Measurements from ENCODE around the gene TFCP2L1. TPM values are rescaled to one million over a fixed set of nuclear protein-coding genes. Genes with fewer than 3 reads are reported as not detected.
A peak's percentile ranks its signal among the peaks of the same experiment; 100 is the strongest.

The TFCP2L1 gene
- total RNA-seq, 2 donors from 2014 or later, result 1.1 to 3.4 TPM

- H3K4me1 ChIP-seq (ENCODE audit: control insufficient read depth in 1 of 2, low read depth in 2 of 2), result peaks cover 17 to 28% of the 10 kb centered on the region in 2 donors
- DNase-seq (ENCODE audit: low spot score) (no peak), ATAC-seq (ENCODE audit: insufficient number of reproducible peaks, low FRiP score, low read depth) (no peak)
- H3K27ac ChIP-seq, result peak overlapping the region; percentile 83 to 94
- no peaks in the 10 kb centered on the region for H3K36me3 ChIP-seq
- H3K9me3 ChIP-seq, result no peaks in the 10 kb centered on the region
- no peak for TF ChIP-seq CTCF (IDR thresholded peaks at IDR 0.05)
- no peaks in the 10 kb centered on the region for H3K27me3 ChIP-seq (replicated peaks; ENCODE audit: insufficient read depth)
- no peak overlapping the region for H3K4me3 ChIP-seq
These were observed 85.6 kb downstream of the TFCP2L1 start for GRCh38 chr2:121199281-121200010.

- DNase-seq (ENCODE audit: low spot score) (peak; percentile 74), ATAC-seq (ENCODE audit: insufficient number of reproducible peaks, low FRiP score, low read depth) (peak; percentile 98)
- no peaks in the 10 kb centered on the region for H3K27me3 ChIP-seq (replicated peaks; ENCODE audit: insufficient read depth)
- H3K36me3 ChIP-seq, result no peaks in the 10 kb centered on the region
- no peak overlapping the region for H3K4me3 ChIP-seq
- H3K9me3 ChIP-seq, result no peaks in the 10 kb centered on the region
- H3K27ac ChIP-seq, result peak overlapping the region; percentile 83 to 94
- peaks cover 17 to 28% of the 10 kb centered on the region in 2 donors for H3K4me1 ChIP-seq (ENCODE audit: control insufficient read depth in 1 of 2, low read depth in 2 of 2)
- no peak for TF ChIP-seq CTCF (IDR thresholded peaks at IDR 0.05)
These were observed 87.5 kb downstream of the TFCP2L1 start for GRCh38 chr2:121197369-121198091.

- no peaks in the 10 kb centered on the region for H3K36me3 ChIP-seq
- no peak for ATAC-seq (ENCODE audit: insufficient number of reproducible peaks, low FRiP score, low read depth)
- TF ChIP-seq CTCF (IDR thresholded peaks at IDR 0.05), result no peak
- no peaks in the 10 kb centered on the region for H3K27me3 ChIP-seq (replicated peaks; ENCODE audit: insufficient read depth)
- no peaks in the 10 kb centered on the region for H3K9me3 ChIP-seq
- H3K27ac ChIP-seq, result peak overlapping the region; percentile 83 to 94
- no peak for DNase-seq (ENCODE audit: low spot score)
- H3K4me3 ChIP-seq, result no peak overlapping the region
- peaks cover 17 to 28% of the 10 kb centered on the region in 2 donors for H3K4me1 ChIP-seq (ENCODE audit: control insufficient read depth in 1 of 2, low read depth in 2 of 2)
These were observed 88.2 kb downstream of the TFCP2L1 start for GRCh38 chr2:121196849-121197155.

GRCh38 chr2:121196132-121196848 is 88.7 kb downstream of the TFCP2L1 start:
- Histone ChIP-seq H3K27ac (peak overlapping the region; percentile 83 to 94), H3K27me3 (replicated peaks; ENCODE audit: insufficient read depth) (no peaks in the 10 kb centered on the region), H3K4me3 (no peak overlapping the region), H3K9me3 (no peaks in the 10 kb centered on the region), H3K4me1 (ENCODE audit: control insufficient read depth in 1 of 2, low read depth in 2 of 2) (peaks cover 17 to 28% of the 10 kb centered on the region in 2 donors), H3K36me3 (no peaks in the 10 kb centered on the region)
- ATAC-seq (ENCODE audit: insufficient number of reproducible peaks, low FRiP score, low read depth) (no peak), DNase-seq (ENCODE audit: low spot score) (no peak)
- TF ChIP-seq CTCF (IDR thresholded peaks at IDR 0.05), result no peak

- Histone ChIP-seq H3K27me3 (replicated peaks; ENCODE audit: insufficient read depth) (no peaks in the 10 kb centered on the region), H3K4me3 (no peak overlapping the region), H3K27ac (no peak overlapping the region), H3K36me3 (no peaks in the 10 kb centered on the region), H3K9me3 (no peaks in the 10 kb centered on the region), H3K4me1 (ENCODE audit: control insufficient read depth in 1 of 2, low read depth in 2 of 2) (peaks cover 17 to 28% of the 10 kb centered on the region in 2 donors)
- ATAC-seq (ENCODE audit: insufficient number of reproducible peaks, low FRiP score, low read depth) (no peak), DNase-seq (ENCODE audit: low spot score) (no peak)
- no peak for TF ChIP-seq CTCF (IDR thresholded peaks at IDR 0.05)
These were observed 90.0 kb downstream of the TFCP2L1 start for GRCh38 chr2:121195036-121195435.

Measured in thoracic aorta (tissue), 2 donors.